H9 (cell line): ENCODE measurements around the gene PDZK1. TPM values are rescaled to one million over a fixed set of nuclear protein-coding genes. Genes with fewer than 3 reads are reported as not detected.

Experiments
- DNase-seq: peaks from one replicate; pipeline ENCODE4 v3.0.0-alpha.2; 2017
- H2AFZ ChIP-seq: one replicate; pipeline ENCODE4 v1.6.1; 2013; ENCODE audit warnings: mild to moderate bottlenecking, low read length, control low read depth, moderate library complexity
- H2AK5ac ChIP-seq: 2 replicates; pipeline ENCODE4 v1.6.1; 2013; ENCODE audit warnings: low read length, control low read depth, mixed read lengths; ENCODE audit not compliant: insufficient read length
- H2BK120ac ChIP-seq: one replicate; pipeline ENCODE4 v1.6.1; 2013; ENCODE audit warnings: low read depth, mild to moderate bottlenecking, low read length, control low read depth, inconsistent platforms; ENCODE audit not compliant: poor library complexity, severe bottlenecking
- H2BK12ac ChIP-seq: 2 replicates; pipeline ENCODE4 v1.6.1; 2013; ENCODE audit warnings: low read length, control low read depth, mixed read lengths, low read depth; ENCODE audit not compliant: insufficient read length
- H2BK15ac ChIP-seq: 2 replicates; pipeline ENCODE4 v1.6.1; 2013; ENCODE audit warnings: low read depth, low read length, control low read depth
- H2BK20ac ChIP-seq: one replicate; pipeline ENCODE4 v1.6.1; 2013; ENCODE audit warnings: low read depth, mild to moderate bottlenecking, low read length, control low read depth, inconsistent platforms; ENCODE audit not compliant: poor library complexity, severe bottlenecking
- H2BK5ac ChIP-seq: 2 replicates; pipeline ENCODE4 v1.6.1; 2013; ENCODE audit warnings: low read length, control low read depth, mixed read lengths; ENCODE audit not compliant: insufficient read length
- H3K14ac ChIP-seq: 2 replicates; pipeline ENCODE4 v1.6.1; 2013; ENCODE audit warnings: low read length, control low read depth; ENCODE audit not compliant: insufficient read depth
- H3K18ac ChIP-seq: 2 replicates; pipeline ENCODE4 v1.6.1; 2013; ENCODE audit warnings: low read depth, mild to moderate bottlenecking, mixed read lengths, low read length, control low read depth; ENCODE audit not compliant: insufficient read length
- H3K23ac ChIP-seq: 2 replicates; pipeline ENCODE4 v1.6.1; 2013; ENCODE audit warnings: low read length, control low read depth, mixed read lengths, low read depth; ENCODE audit not compliant: insufficient read length
- H3K23me2 ChIP-seq: 2 replicates; pipeline ENCODE4 v1.6.1; 2013; ENCODE audit warnings: low read depth, mild to moderate bottlenecking, mixed read lengths, low read length, control low read depth; ENCODE audit not compliant: insufficient read length, poor library complexity, severe bottlenecking
- H3K27ac ChIP-seq: 2 replicates; pipeline ENCODE4 v1.5.1; 2013; ENCODE audit warnings: low read length, control low read depth, mixed read lengths, low read depth; ENCODE audit not compliant: insufficient read length
- H3K27me3 ChIP-seq: 2 replicates; pipeline ENCODE4 v1.6.1; 2013; ENCODE audit warnings: low read length, control low read depth, inconsistent platforms; ENCODE audit not compliant: insufficient read depth
- H3K4ac ChIP-seq: 2 replicates; pipeline ENCODE4 v1.6.1; 2013; ENCODE audit warnings: low read depth, mild to moderate bottlenecking, control low read depth, inconsistent platforms, low read length, moderate library complexity
- H3K4me1 ChIP-seq: 2 replicates; pipeline ENCODE4 v1.6.1; 2013; ENCODE audit warnings: low read length, control low read depth, inconsistent platforms; ENCODE audit not compliant: insufficient read depth
- H3K4me2 ChIP-seq: 2 replicates; pipeline ENCODE4 v1.6.1; 2013; ENCODE audit warnings: low read length, control low read depth, mixed read lengths; ENCODE audit not compliant: insufficient read length, insufficient read depth
- H3K56ac ChIP-seq: 2 replicates; pipeline ENCODE4 v1.6.1; 2013; ENCODE audit warnings: low read depth, mild to moderate bottlenecking, mixed read lengths, low read length, control low read depth; ENCODE audit not compliant: insufficient read length
- H3K79me1 ChIP-seq: 2 replicates; pipeline ENCODE4 v1.6.1; 2013; ENCODE audit warnings: low read depth, mild to moderate bottlenecking, moderate library complexity, low read length, control low read depth, inconsistent platforms; ENCODE audit not compliant: insufficient read depth, poor library complexity, severe bottlenecking
- H3K79me2 ChIP-seq: 2 replicates; pipeline ENCODE4 v1.6.1; 2013; ENCODE audit warnings: low read length, control low read depth, inconsistent platforms; ENCODE audit not compliant: insufficient read depth
- H3K9ac ChIP-seq: 2 replicates; pipeline ENCODE4 v1.6.1; 2013; ENCODE audit warnings: low read length, control low read depth, mixed read lengths; ENCODE audit not compliant: insufficient read length; ENCODE audit errors: extremely low read depth
- H3K9me3 ChIP-seq: one replicate; pipeline ENCODE4 v1.6.1; 2013; ENCODE audit warnings: low read depth, low read length, inconsistent platforms; ENCODE audit not compliant: control insufficient read depth
- H3T11ph ChIP-seq: one replicate; pipeline ENCODE4 v1.6.1; 2013; ENCODE audit warnings: mild to moderate bottlenecking, low read length, control low read depth, inconsistent platforms
- H4K20me1 ChIP-seq: one replicate; pipeline ENCODE4 v1.6.1; 2013; ENCODE audit not compliant: control insufficient read depth, insufficient read length, insufficient read depth
- H4K5ac ChIP-seq: 2 replicates; pipeline ENCODE4 v1.6.1; 2013; ENCODE audit warnings: low read depth, mild to moderate bottlenecking, mixed read lengths, low read length, control low read depth; ENCODE audit not compliant: insufficient read length
- H4K8ac ChIP-seq: replicated peaks from 2 replicates; pipeline ENCODE4 v1.6.1; 2013; ENCODE audit warnings: low read length, control low read depth, mixed read lengths, low read depth; ENCODE audit not compliant: insufficient read length
- H4K91ac ChIP-seq: 2 replicates; pipeline ENCODE4 v1.6.1; 2013; ENCODE audit warnings: low read depth, mild to moderate bottlenecking, moderate library complexity, mixed read lengths, low read length, control low read depth; ENCODE audit not compliant: insufficient read length
- H3K27ac Mint-ChIP-seq, 3 experiments: 2 replicates in 2 of 3; 3 replicates in 1 of 3; pipeline ENCODE4 v1.8.0; 2020 to 2021; ENCODE audit warnings: mixed read lengths in 3 of 3, mild to moderate bottlenecking in 1 of 3, moderate library complexity in 1 of 3
- H3K27me3 Mint-ChIP-seq: 2 replicates; pipeline ENCODE4 v1.8.0; 2021; ENCODE audit warnings: low read depth, mild to moderate bottlenecking, moderate library complexity, mixed read lengths
- H3K36me3 Mint-ChIP-seq, 3 experiments: 2 replicates in 2 of 3; 3 replicates in 1 of 3; pipeline ENCODE4 v1.8.0; 2020 to 2021; ENCODE audit warnings: low read depth in 3 of 3, mixed read lengths in 3 of 3; ENCODE audit not compliant: insufficient read depth in 1 of 3
- H3K4me1 Mint-ChIP-seq, 2 experiments: 2 replicates each; pipeline ENCODE4 v1.8.0; 2020; ENCODE audit warnings: mixed read lengths in 2 of 2
- H3K4me3 Mint-ChIP-seq, 2 experiments: 2 replicates in 1 of 2; 3 replicates in 1 of 2; pipeline ENCODE4 v1.8.0; 2020 to 2021; ENCODE audit warnings: mild to moderate bottlenecking in 2 of 2, mixed read lengths in 2 of 2, moderate library complexity in 1 of 2
- H3K9me3 Mint-ChIP-seq, 2 experiments: 2 replicates in 1 of 2; 3 replicates in 1 of 2; pipeline ENCODE4 v1.8.0; 2020; ENCODE audit warnings: mild to moderate bottlenecking in 2 of 2, mixed read lengths in 2 of 2, moderate library complexity in 1 of 2
- WGBS: extraction: QIAGEN DNeasy Blood & Tissue Kit; methylation state at CpG from one replicate; pipeline ENCODE4 v1.1.7; 2013; ENCODE audit warnings: missing lambda C conversion rate, low lambda C conversion rate, mixed read lengths; ENCODE audit not compliant: insufficient read length; ENCODE audit errors: extremely low coverage; 5-methylcytosine and 5-hydroxymethylcytosine counted together
- total RNA-seq: library from RNA; stranded (reverse); gene quantifications from 2 replicates; pipeline ENCODE4 v1.2.1, GENCODE V29; 2021
- TF ChIP-seq, protein P1 (sequence below): fragments of 200-600 bp; sonication (generic); conservative IDR thresholded peaks from 3 replicates; pipeline ENCODE4 v1.8.0; 2021; ENCODE audit warnings: antibody characterized with exemption, mild to moderate bottlenecking

The PDZK1 gene
- total RNA-seq, 1 experiment from 2014 or later: not detected

- Mint-ChIP-seq H3K27me3 (peaks cover 11% of the 10 kb centered on the region), H3K36me3 (no peaks in the 10 kb centered on the region), H3K9me3 (no peaks in the 10 kb centered on the region), H3K27ac (no peak overlapping the region), H3K4me3 (no peak overlapping the region), H3K4me1 (no peaks in the 10 kb centered on the region)
- Histone ChIP-seq H3K56ac (no peak overlapping the region), H2BK12ac (no peak overlapping the region), H3K4me2 (no peak overlapping the region), H3K79me2 (no peaks in the 10 kb centered on the region), H2BK5ac (no peak overlapping the region), H4K20me1 (no peaks in the 10 kb centered on the region), H3K4me1 (no peaks in the 10 kb centered on the region), H3T11ph (no peak overlapping the region), H4K5ac (no peak overlapping the region), H3K4ac (no peak overlapping the region), H3K23me2 (no peaks in the 10 kb centered on the region), H3K9me3 (no peaks in the 10 kb centered on the region), H3K27me3 (no peaks in the 10 kb centered on the region), H2AK5ac (no peak overlapping the region), H3K27ac (no peak overlapping the region), H3K18ac (no peak overlapping the region), H2BK120ac (no peak overlapping the region), H2AFZ (no peak overlapping the region), H4K91ac (no peak overlapping the region), H4K8ac (no peak overlapping the region), H3K9ac (no peak overlapping the region), H3K23ac (no peak overlapping the region), H3K79me1 (no peaks in the 10 kb centered on the region), H3K14ac (no peak overlapping the region), H2BK15ac (no peak overlapping the region), H2BK20ac (no peak overlapping the region)
- DNase-seq: no peak
- TF ChIP-seq, protein P1, sequence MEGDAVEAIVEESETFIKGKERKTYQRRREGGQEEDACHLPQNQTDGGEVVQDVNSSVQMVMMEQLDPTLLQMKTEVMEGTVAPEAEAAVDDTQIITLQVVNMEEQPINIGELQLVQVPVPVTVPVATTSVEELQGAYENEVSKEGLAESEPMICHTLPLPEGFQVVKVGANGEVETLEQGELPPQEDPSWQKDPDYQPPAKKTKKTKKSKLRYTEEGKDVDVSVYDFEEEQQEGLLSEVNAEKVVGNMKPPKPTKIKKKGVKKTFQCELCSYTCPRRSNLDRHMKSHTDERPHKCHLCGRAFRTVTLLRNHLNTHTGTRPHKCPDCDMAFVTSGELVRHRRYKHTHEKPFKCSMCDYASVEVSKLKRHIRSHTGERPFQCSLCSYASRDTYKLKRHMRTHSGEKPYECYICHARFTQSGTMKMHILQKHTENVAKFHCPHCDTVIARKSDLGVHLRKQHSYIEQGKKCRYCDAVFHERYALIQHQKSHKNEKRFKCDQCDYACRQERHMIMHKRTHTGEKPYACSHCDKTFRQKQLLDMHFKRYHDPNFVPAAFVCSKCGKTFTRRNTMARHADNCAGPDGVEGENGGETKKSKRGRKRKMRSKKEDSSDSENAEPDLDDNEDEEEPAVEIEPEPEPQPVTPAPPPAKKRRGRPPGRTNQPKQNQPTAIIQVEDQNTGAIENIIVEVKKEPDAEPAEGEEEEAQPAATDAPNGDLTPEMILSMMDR: no peak
- WGBS: no CpG with 5 or more reads among the region's 3 CpGs
Observed at GRCh38 chr1:145696630-145696960, 10.6 kb downstream of the PDZK1 start.
